CD14-positive monocyte (primary cell): Measurements from ENCODE around the gene METTL25B. TPM values are rescaled to one million over a fixed set of nuclear protein-coding genes. Genes with fewer than 3 reads are reported as not detected.

Source experiments
- DNase-seq, 3 donors: peaks; one replicate each; pipeline ENCODE4 v3.0.0-alpha.2; 2011 to 2022
- H2AFZ ChIP-seq: 2 replicates; pipeline ENCODE4 v1.6.0; 2012; ENCODE audit warnings: mild to moderate bottlenecking, low read depth, low read length, inconsistent platforms; ENCODE audit not compliant: insufficient read depth, poor library complexity, severe bottlenecking
- H3K27ac ChIP-seq, 2 donors: 1 replicate in 1 of 2; 2 replicates in 1 of 2; pipeline ENCODE4 v1.5.1; 2012 to 2013; ENCODE audit warnings: low read length in 2 of 2, control low read depth in 1 of 2, inconsistent platforms in 1 of 2, low read depth in 1 of 2, mild to moderate bottlenecking in 1 of 2
- H3K27me3 ChIP-seq, 2 donors: one replicate each; pipeline versions ENCODE4 v1.6.0 to v1.6.1; 2011 to 2013; ENCODE audit warnings: low read length in 2 of 2; ENCODE audit not compliant: control insufficient read depth in 2 of 2, insufficient read depth in 2 of 2
- H3K36me3 ChIP-seq, 2 donors: replicated peaks in 1 of 2; 1 replicate in 1 of 2; 2 replicates in 1 of 2; pipeline versions ENCODE4 v1.5.1 to v1.6.1; 2012 to 2013; ENCODE audit warnings: low read length in 2 of 2, control low read depth in 1 of 2, inconsistent platforms in 1 of 2, mild to moderate bottlenecking in 1 of 2; ENCODE audit not compliant: insufficient read depth in 2 of 2, control insufficient read depth in 1 of 2
- H3K4me1 ChIP-seq, 2 donors: 1 replicate in 1 of 2; 2 replicates in 1 of 2; pipeline versions ENCODE4 v1.5.1 to v1.6.1; 2012 to 2013; ENCODE audit warnings: low read length in 2 of 2, control low read depth in 1 of 2, inconsistent platforms in 1 of 2, mild to moderate bottlenecking in 1 of 2, moderate library complexity in 1 of 2; ENCODE audit not compliant: insufficient read depth in 2 of 2, control insufficient read depth in 1 of 2
- H3K4me2 ChIP-seq: replicated peaks from 2 replicates; pipeline ENCODE3; 2012; ENCODE audit warnings: low read length, moderate library complexity, mild to moderate bottlenecking; ENCODE audit not compliant: poor library complexity, severe bottlenecking; ENCODE audit errors: extremely low read depth
- H3K4me3 ChIP-seq, 3 experiments: fragments of 200-600 bp in 1 of 3; sonication (generic) in 1 of 3; replicated peaks in 1 of 3; 1 replicate in 2 of 3; 2 replicates in 1 of 3; pipeline ENCODE4 v1.5.1; 2011 to 2013; ENCODE audit warnings: low read length in 3 of 3, mild to moderate bottlenecking in 3 of 3, control low read depth in 2 of 3, low read depth in 2 of 3, inconsistent platforms in 1 of 3, moderate library complexity in 1 of 3
- H3K79me2 ChIP-seq: 2 replicates; pipeline ENCODE4 v1.6.0; 2012; ENCODE audit warnings: mild to moderate bottlenecking, control low read depth, inconsistent platforms, low read length, moderate library complexity; ENCODE audit not compliant: insufficient read depth
- H3K9ac ChIP-seq: 2 replicates; pipeline ENCODE4 v1.6.0; 2017; ENCODE audit warnings: low read length, mild to moderate bottlenecking; ENCODE audit not compliant: insufficient read depth, poor library complexity, severe bottlenecking
- H3K9me3 ChIP-seq, 2 donors: replicated peaks in 1 of 2; 1 replicate in 1 of 2; 2 replicates in 1 of 2; pipeline versions ENCODE4 v1.5.1 to v1.6.1; 2012 to 2013; ENCODE audit warnings: low read length in 2 of 2, control low read depth in 1 of 2; ENCODE audit not compliant: control insufficient read depth in 1 of 2, insufficient read depth in 1 of 2
- H4K20me1 ChIP-seq: 2 replicates; pipeline ENCODE4 v1.6.0; 2012; ENCODE audit warnings: mild to moderate bottlenecking, low read length, control low read depth, moderate library complexity; ENCODE audit not compliant: insufficient read depth
- H3K27ac Mint-ChIP-seq, 7 donors: one replicate each; pipeline ENCODE4 v1.8.0; 2020; ENCODE audit warnings: mild to moderate bottlenecking in 7 of 7, mixed read lengths in 7 of 7, moderate library complexity in 6 of 7, inconsistent platforms in 2 of 7
- H3K27me3 Mint-ChIP-seq, 3 donors: one replicate each; pipeline ENCODE4 v1.8.0; 2021 to 2022; ENCODE audit warnings: low read depth in 3 of 3, mild to moderate bottlenecking in 3 of 3, mixed read lengths in 3 of 3, moderate library complexity in 3 of 3, inconsistent platforms in 1 of 3
- H3K36me3 Mint-ChIP-seq, 2 donors: one replicate each; pipeline ENCODE4 v1.8.0; 2020; ENCODE audit warnings: mixed read lengths in 2 of 2, inconsistent platforms in 1 of 2, mild to moderate bottlenecking in 1 of 2
- H3K4me1 Mint-ChIP-seq: one replicate; pipeline ENCODE4 v1.8.0; 2020; ENCODE audit warnings: mild to moderate bottlenecking, mixed read lengths
- H3K4me3 Mint-ChIP-seq, 2 donors: one replicate each; pipeline ENCODE4 v1.8.0; 2020; ENCODE audit warnings: mild to moderate bottlenecking in 2 of 2, mixed read lengths in 2 of 2, moderate library complexity in 1 of 2
- H3K9me3 Mint-ChIP-seq, 7 donors: one replicate each; pipeline ENCODE4 v1.8.0; 2020 to 2022; ENCODE audit warnings: mixed read lengths in 7 of 7, mild to moderate bottlenecking in 6 of 7, moderate library complexity in 6 of 7, inconsistent platforms in 2 of 7
- WGBS: methylation state at CpG from one replicate; pipeline ENCODE4 v1.1.5; 2013; ENCODE audit warnings: missing lambda C conversion rate; ENCODE audit not compliant: insufficient coverage; 5-methylcytosine and 5-hydroxymethylcytosine counted together
- intact Hi-C, 2 donors: fragments of 100-400 bp; cut with micrococcal nuclease; formaldehyde crosslinking; loops; one replicate each; pipeline versions ENCODE4 v1.15.0 to v1.15.1; 2023
- polyA plus RNA-seq, 3 donors: library from polyadenylated mRNA; depleted of rRNA in 1 of 3; unstranded in 2 of 3; stranded (reverse) in 1 of 3; fragments of 300-500 nt in 2 of 3; fragments of >200 nt in 1 of 3; fragmentation: Illumina TruSeq in 2 of 3; gene quantifications; 1 replicate in 2 of 3; 2 replicates in 1 of 3; pipeline ENCODE4 v1.2.3, GENCODE V29; 2012 to 2021
- TF ChIP-seq, protein P1 (sequence below): fragments of 200-600 bp; IDR thresholded peaks from one replicate; pipeline ENCODE4 v1.8.0; 2022; ENCODE audit warnings: antibody characterized with exemption, mild to moderate bottlenecking

Gene METTL25B
- polyA plus RNA-seq, 3 donors, result 4.6 to 49.3 (median 4.8) TPM

DNA sequence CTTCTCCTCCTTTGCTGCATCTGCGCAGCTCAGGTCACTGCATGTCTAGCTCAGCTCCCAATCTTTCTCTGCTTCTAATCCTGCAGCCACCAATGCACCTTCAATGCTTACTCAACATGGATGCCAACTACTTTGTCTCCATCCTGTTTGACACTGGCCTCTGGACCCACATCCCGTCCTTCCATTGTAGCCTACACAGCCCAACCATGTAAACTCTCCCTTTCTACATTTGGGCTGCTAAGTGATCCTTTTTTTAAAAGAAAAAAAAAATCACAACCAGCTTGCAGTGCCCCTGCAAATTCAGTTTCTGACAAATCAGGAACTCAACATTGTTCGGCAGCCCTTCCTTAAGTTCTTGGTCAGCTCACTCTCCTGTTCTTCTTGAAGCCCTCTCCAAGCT, 13.4 kb upstream of the METTL25B start:
- no peaks in the 10 kb centered on the region for H3K9me3 Mint-ChIP-seq

DNA sequence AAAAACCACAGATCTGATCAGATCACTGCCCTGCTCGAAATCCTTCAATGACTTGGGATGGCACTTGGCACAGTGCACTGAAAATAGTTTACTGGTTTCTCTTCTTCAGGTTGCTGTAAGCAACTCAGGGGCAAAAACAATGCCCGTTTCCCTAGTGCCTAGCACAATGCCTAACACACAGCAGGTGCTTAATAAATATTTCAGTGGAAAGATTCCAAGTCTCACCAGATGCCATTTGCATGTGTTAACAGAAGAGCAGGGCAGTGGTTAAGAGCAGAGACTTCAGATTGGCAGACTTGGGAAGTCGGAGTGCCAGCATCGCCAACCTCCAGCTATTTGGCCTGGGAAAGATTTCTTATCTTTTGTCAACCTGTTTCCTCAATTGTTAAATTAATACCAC, 10.9 kb upstream of the METTL25B start:
- peaks cover 51 to 63% of the 10 kb centered on the region in 2 donors for H3K36me3 Mint-ChIP-seq
- no peak overlapping the region for H3K27ac Mint-ChIP-seq
- DNase-seq, result no peak
- WGBS, result 83% methylated on average over 2 of the region's 4 CpGs
- peaks cover 0 to 2% (median 0%) of the 10 kb centered on the region in 3 donors for H3K27me3 Mint-ChIP-seq
- H3K27ac ChIP-seq, result no peak overlapping the region
- intact Hi-C loops, result no loop called here
- TF ChIP-seq, protein P1, sequence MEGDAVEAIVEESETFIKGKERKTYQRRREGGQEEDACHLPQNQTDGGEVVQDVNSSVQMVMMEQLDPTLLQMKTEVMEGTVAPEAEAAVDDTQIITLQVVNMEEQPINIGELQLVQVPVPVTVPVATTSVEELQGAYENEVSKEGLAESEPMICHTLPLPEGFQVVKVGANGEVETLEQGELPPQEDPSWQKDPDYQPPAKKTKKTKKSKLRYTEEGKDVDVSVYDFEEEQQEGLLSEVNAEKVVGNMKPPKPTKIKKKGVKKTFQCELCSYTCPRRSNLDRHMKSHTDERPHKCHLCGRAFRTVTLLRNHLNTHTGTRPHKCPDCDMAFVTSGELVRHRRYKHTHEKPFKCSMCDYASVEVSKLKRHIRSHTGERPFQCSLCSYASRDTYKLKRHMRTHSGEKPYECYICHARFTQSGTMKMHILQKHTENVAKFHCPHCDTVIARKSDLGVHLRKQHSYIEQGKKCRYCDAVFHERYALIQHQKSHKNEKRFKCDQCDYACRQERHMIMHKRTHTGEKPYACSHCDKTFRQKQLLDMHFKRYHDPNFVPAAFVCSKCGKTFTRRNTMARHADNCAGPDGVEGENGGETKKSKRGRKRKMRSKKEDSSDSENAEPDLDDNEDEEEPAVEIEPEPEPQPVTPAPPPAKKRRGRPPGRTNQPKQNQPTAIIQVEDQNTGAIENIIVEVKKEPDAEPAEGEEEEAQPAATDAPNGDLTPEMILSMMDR, result no peak
- no peaks in the 10 kb centered on the region for H3K27me3 ChIP-seq
- no peak overlapping the region for H3K4me3 Mint-ChIP-seq
- no peaks in the 10 kb centered on the region for H3K4me1 ChIP-seq
- no peak overlapping the region for H2AFZ ChIP-seq
- H3K9me3 ChIP-seq, result no peaks in the 10 kb centered on the region
- H3K9ac ChIP-seq, result no peak overlapping the region
- H3K4me2 ChIP-seq, result no peak overlapping the region
- H3K4me1 Mint-ChIP-seq, result no peaks in the 10 kb centered on the region
- H3K4me3 ChIP-seq, result no peak overlapping the region
- peaks cover 5% of the 10 kb centered on the region for H3K79me2 ChIP-seq
- no peaks in the 10 kb centered on the region for H3K9me3 Mint-ChIP-seq
- peaks cover 29% of the 10 kb centered on the region for H4K20me1 ChIP-seq
- peaks cover 17 to 41% of the 10 kb centered on the region in 2 donors for H3K36me3 ChIP-seq

More for the DNA sequence above, 13.4 kb upstream of the METTL25B start:
- H3K4me3 Mint-ChIP-seq, result no peak overlapping the region
- intact Hi-C loops, result no loop called here
- Histone ChIP-seq H2AFZ (no peak overlapping the region), H3K9ac (no peak overlapping the region), H3K4me3 (no peak overlapping the region), H3K4me2 (no peak overlapping the region), H3K27ac (no peak overlapping the region), H3K4me1 (no peaks in the 10 kb centered on the region), H3K36me3 (peaks cover 0 to 17% of the 10 kb centered on the region in 2 donors), H3K9me3 (no peaks in the 10 kb centered on the region), H4K20me1 (peaks cover 13% of the 10 kb centered on the region), H3K27me3 (no peaks in the 10 kb centered on the region), H3K79me2 (no peaks in the 10 kb centered on the region)
- H3K27me3 Mint-ChIP-seq, result peaks cover 0 to 3% (median 1%) of the 10 kb centered on the region in 3 donors
- no peaks in the 10 kb centered on the region for H3K4me1 Mint-ChIP-seq
- H3K27ac Mint-ChIP-seq, result peak overlapping the region in 1 of 7 donors; percentile 24
- TF ChIP-seq, protein P1, result no peak
- H3K36me3 Mint-ChIP-seq, result peaks cover 35 to 46% of the 10 kb centered on the region in 2 donors
- 93% methylated on average over 3 of the region's 3 CpGs for WGBS
- DNase-seq, result no peak
